Ecto neural progenitor cell (in vitro differentiated cells): ENCODE measurements around the gene VAV2.

Source experiments
- DNase-seq: peaks from one replicate; pipeline ENCODE4 v3.0.0-alpha.2; 2018; ENCODE audit warnings: low spot score

Gene VAV2

GRCh38 chr9:133952598-133953550, 39.2 kb downstream of the VAV2 start:
- no peak for DNase-seq

- no peak for DNase-seq
Observed at GRCh38 chr9:133951265-133951664, 40.9 kb downstream of the VAV2 start.

- DNase-seq, result no peak
Observed at GRCh38 chr9:133950629-133951111, 41.5 kb downstream of the VAV2 start.

GRCh38 chr9:133950192-133950591, 41.9 kb downstream of the VAV2 start:
- DNase-seq, result no peak

GRCh38 chr9:133949486-133950061, 42.5 kb downstream of the VAV2 start:
- no peak for DNase-seq

- no peak for DNase-seq
Observed at GRCh38 chr9:133948561-133949485, 43.3 kb downstream of the VAV2 start.

- DNase-seq, result no peak
Observed at GRCh38 chr9:133948131-133948530, 44.0 kb downstream of the VAV2 start.

- no peak for DNase-seq
Observed at GRCh38 chr9:133946840-133947486, 45.2 kb downstream of the VAV2 start.

- no peak for DNase-seq
Observed at GRCh38 chr9:133945977-133946753, 46.0 kb downstream of the VAV2 start.

- DNase-seq, result no peak
Observed at GRCh38 chr9:133945314-133945975, 46.7 kb downstream of the VAV2 start.

- no peak for DNase-seq
Observed at GRCh38 chr9:133944746-133945135, 47.4 kb downstream of the VAV2 start.

- no peak for DNase-seq
Observed at GRCh38 chr9:133943781-133944745, 48.1 kb downstream of the VAV2 start.

- no peak for DNase-seq
Observed at GRCh38 chr9:133943036-133943780, 48.9 kb downstream of the VAV2 start.

GRCh38 chr9:133942206-133942975, 49.7 kb downstream of the VAV2 start:
- DNase-seq, result no peak

- DNase-seq, result no peak
Observed at GRCh38 chr9:133939845-133940244, 52.3 kb downstream of the VAV2 start.

- DNase-seq, result no peak
Observed at GRCh38 chr9:133939171-133939785, 52.8 kb downstream of the VAV2 start.

- no peak for DNase-seq
Observed at GRCh38 chr9:133938753-133939152, 53.4 kb downstream of the VAV2 start.
